NCI-H2081 treated with DMSO at 0.1 percent for 48 hours (cell line): ENCODE data around the gene NLGN3.

Experiments
- DNase-seq: peaks from one replicate; lab custom pipeline; 2025; lab: John Stamatoyannopoulos, UW

Gene NLGN3

GRCh38 chrX:71118032-71118984, 26.3 kb upstream of the NLGN3 start, which contains the start of gene MED12:
MED12 (plus strand) TSS chrX:71118596; CDS start chrX:71118755, 159 bp downstream.
- DNase-seq = peak; percentile 35

DNA sequence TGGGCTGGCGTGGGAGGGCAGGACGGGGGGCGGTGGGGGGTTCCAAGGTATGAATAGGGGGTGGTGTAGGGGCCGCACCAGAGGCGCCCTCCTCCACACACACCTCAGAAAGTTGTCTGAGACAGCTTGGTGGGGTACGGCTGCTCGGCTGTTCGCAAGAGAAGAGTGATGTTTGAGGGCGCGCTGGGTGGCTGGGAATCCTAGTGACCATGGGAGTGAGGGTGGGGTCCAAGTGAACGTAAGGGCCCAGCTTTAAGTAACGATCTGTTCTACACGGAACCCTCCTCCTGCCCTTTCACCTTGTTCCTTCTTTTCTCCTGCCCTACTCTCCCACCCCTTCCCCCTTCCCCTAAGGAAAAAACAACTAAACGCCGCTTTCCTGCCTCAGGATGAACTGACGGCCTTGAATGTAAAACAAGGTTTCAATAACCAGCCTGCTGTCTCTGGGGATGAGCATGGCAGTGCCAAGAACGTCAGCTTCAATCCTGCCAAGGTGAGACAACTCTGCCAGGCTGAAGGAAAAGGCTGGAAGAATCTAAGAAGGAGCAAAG, 25.6 kb upstream of the NLGN3 start:
- no peak for DNase-seq

DNA sequence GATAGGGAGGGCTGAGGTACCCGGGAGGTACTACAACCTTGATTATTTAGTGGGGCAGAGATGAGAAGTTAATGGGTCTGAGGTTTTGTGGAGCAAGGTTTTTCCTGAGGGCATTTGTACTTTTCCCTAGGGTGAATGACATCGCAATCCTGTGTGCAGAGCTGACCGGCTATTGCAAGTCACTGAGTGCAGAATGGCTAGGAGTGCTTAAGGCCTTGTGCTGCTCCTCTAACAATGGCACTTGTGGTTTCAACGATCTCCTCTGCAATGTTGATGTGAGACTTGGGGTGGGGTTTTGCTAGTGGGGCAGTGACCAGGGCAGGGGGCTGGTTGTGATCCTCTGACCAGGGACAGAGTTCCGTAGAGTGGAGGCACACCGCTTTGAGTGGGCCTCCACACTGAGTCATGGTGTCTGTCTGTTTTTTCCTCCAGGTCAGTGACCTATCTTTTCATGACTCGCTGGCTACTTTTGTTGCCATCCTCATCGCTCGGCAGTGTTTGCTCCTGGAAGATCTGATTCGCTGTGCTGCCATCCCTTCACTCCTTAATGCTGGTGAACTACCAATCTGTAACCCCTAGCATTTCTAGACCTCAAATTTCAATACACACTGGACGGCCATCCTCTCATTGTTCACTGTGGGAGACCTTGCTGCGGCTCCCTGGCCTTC, 16.3 kb upstream of the NLGN3 start:
- no peak for DNase-seq

- DNase-seq = no peak
Measured at GRCh38 chrX:71128915-71129765, 15.5 kb upstream of the NLGN3 start.

DNA sequence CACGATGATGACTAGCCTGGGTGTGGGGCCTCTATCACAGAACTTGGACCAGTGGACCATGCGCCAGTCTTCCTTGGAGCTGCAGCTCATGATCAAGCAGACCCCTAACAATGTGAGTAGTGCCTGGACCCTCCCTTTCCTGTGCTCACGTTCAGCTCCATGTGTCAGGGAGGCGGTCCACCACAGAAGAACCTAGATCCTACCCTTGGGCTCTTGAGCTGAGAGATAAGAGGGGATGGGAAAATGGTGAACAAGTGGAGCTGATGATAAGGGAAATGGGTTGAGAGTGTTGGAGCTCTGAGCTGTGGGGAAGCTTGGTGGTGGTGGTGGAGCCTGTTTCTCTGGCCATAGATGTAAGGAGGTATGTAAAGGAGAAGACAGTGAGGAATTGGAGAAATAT, 13.1 kb upstream of the NLGN3 start:
- no peak for DNase-seq

DNA sequence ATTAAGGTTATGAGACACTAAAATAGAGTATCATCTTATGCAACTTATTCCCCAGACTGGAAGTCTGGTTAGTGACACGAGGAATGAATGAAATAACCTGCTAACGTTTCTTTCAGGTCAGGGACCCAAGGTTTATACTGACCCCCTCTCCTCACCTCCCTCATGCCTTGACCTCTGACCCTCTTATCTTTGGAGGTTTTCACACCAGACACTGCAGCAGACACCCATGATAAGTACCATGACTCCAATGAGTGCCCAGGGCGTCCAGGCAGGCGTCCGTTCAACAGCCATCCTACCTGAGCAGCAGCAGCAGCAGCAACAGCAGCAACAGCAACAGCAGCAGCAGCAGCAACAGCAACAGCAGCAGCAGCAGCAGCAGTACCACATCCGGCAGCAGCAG, 4.2 kb upstream of the NLGN3 start:
- DNase-seq = no peak

- DNase-seq = no peak
Measured at GRCh38 chrX:71143508-71143907, 1.1 kb upstream of the NLGN3 start.

DNA sequence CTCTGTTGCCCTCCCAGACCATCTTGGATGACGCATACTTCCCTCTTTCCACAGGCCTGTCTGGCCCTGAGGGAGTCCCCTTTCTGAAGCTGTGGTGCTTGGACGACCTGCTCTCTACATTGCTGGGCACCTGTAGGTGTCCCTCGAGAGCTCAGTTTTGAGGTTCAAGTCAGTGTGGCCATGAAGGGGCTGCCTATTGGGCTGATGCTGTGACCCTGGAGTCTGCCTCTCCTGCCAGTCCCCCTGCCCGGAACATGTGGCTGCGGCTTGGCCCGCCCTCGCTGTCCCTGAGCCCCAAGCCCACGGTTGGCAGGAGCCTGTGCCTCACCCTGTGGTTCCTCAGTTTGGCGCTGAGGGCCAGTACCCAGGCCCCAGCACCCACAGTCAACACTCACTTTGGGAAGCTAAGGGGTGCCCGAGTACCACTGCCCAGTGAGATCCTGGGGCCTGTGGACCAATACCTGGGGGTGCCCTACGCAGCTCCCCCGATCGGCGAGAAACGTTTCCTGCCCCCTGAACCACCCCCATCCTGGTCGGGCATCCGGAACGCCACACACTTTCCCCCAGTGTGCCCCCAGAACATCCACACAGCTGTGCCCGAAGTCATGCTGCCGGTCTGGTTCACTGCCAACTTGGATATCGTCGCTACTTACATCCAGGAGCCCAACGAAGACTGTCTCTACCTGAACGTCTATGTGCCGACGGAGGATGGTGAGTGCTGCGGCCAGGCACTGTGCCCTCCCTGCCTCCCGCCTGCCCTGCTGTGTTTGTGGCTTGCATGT, 3.0 kb downstream of the NLGN3 start:
- DNase-seq = no peak

DNA sequence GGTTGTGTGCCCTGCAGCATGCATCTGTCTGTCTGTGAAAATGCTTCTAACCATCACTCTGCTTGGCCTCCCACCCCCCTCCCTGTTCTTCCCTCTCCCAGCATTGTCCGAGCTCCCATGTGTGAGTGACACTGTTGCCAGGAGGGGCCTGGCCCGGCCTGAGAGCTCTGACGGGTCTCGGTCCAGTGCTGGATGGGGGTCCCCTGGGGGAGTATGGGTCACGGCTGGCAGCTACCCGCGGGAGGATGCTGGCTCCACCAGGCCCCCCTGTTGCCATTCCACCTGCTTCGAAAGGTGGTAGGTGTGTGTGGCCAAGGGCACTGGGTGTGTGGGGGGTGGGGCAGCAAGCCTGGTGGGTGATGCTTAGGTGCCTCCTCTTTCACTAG, 3.6 kb downstream of the NLGN3 start:
- DNase-seq = no peak

DNA sequence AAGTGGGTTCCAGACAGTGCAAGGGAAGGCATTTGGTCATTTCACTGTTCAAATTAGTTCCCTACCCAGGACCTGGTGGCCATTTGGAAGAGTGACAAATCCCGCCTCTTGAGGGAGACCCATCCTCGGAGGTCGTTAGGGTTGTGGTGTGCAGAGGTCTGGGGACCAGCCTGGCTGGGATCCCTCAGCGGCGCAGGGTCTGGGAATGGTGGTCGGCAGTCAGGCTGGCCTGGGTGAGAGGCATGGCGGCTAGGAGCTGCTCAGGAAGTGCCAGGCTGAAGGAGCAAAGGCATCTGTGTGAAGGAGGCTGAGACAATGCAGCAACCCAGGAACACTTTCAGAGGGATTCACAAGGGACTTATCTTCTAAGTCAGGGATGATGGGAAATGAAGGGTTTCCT, 6.7 kb downstream of the NLGN3 start:
- no peak for DNase-seq

GRCh38 chrX:71154196-71154595, 9.6 kb downstream of the NLGN3 start:
- DNase-seq = no peak

- no peak for DNase-seq
Measured at GRCh38 chrX:71154641-71155040, 10.0 kb downstream of the NLGN3 start.

DNA sequence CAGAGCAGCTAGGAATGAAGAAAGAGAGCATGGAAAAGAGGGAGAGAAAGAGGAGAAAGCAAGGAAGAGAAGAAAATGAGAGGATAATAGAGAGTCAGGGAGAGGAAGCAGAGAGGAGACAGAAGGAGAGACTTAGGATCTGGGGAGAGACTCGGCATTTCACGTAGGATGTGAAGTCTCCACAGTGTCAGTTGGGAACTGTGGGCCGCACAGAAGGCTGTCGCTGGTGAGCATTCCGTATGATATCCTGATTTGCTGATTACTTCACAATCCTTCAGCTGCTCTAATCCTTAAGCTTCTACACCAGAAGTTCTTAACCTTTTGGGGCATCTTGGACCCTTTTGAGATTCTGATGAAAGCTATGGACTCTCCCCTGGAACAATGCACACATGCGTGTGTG, 14.0 kb downstream of the NLGN3 start:
- DNase-seq = no peak

- DNase-seq = no peak
Measured at GRCh38 chrX:71159335-71159734, 14.7 kb downstream of the NLGN3 start.

GRCh38 chrX:71160475-71160874, 15.8 kb downstream of the NLGN3 start:
- DNase-seq = no peak

GRCh38 chrX:71162981-71163380, 18.3 kb downstream of the NLGN3 start:
- DNase-seq = no peak

GRCh38 chrX:71164071-71164470, 19.4 kb downstream of the NLGN3 start:
- no peak for DNase-seq

DNA sequence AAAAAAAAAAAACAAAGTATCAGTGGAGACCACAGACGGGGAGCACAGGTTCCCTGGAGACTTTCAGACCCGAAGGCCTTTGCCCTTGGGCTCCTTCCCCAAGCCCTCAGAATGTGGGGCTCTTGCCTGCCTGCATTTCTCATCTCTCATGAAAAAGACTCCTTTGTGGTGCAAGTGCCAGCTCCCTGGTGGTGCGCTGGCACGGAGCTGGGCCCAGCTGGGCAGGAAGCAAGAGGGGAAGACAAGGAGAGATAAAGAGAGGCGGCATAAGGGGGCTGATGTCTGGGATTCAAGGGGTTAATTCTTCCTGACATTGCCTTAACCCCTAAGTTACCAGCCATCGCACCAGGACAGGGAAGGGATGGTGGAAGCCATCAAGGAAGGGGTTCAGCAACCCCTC, 21.8 kb downstream of the NLGN3 start:
- no peak for DNase-seq

DNA sequence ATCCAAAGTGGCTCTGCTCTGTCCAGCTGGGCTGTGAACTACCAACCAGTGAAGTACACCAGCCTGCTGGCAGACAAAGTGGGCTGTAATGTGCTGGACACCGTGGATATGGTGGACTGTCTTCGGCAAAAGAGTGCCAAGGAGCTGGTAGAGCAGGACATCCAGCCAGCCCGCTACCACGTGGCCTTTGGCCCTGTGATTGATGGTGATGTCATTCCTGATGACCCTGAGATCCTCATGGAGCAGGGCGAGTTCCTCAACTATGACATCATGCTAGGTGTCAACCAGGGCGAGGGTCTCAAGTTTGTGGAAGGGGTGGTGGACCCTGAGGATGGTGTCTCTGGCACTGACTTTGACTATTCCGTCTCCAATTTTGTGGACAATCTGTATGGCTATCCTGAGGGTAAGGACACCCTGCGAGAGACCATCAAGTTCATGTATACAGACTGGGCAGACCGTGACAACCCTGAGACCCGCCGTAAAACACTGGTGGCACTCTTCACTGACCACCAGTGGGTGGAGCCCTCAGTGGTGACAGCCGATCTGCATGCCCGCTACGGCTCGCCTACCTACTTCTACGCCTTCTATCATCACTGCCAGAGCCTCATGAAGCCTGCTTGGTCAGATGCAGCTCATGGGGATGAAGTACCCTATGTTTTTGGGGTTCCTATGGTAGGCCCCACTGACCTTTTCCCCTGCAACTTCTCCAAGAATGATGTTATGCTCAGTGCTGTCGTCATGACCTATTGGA, 22.6 kb downstream of the NLGN3 start:
- no peak for DNase-seq

DNA sequence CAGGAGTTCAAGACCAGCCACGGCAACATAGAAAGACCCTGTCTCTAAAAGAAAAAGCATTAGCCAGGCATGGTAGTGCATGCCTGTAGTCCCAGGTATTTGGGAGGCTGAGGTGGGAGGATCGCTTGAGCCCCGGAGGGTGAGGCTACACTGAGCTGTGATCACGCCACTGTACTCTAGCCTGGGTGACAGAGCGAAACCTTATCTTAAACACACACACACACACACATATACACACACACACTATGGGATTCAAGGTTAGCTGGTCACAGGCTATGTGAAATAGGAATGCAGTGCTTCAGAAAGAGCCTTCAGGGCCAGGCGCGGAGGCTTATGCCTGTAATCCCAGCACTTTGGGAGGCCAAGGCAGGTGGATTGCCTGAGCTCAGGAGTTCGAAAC, 23.5 kb downstream of the NLGN3 start:
- no peak for DNase-seq

DNA sequence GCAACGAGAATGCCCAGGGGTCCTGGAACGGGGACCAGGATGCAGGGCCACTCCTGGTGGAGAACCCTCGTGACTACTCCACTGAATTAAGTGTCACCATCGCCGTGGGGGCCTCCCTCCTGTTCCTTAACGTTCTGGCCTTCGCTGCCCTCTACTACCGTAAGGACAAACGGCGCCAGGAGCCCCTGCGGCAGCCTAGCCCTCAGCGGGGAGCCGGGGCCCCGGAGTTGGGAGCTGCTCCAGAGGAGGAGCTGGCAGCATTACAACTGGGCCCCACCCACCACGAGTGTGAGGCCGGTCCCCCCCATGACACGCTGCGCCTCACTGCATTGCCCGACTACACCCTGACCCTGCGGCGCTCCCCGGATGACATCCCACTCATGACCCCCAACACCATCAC, 24.9 kb downstream of the NLGN3 start:
- no peak for DNase-seq
